Fibroblast of peridontal ligament (primary cell): Measurements from ENCODE around the gene HSPBP1.
"Not testable (repeated sequence)": the region's sequence is repeated elsewhere in the genome, so short reads cannot be mapped to it uniquely, and the experiment has no call there.

Experiments used
- DNase-seq: peaks from one replicate; pipeline ENCODE4 v3.0.0-alpha.2; 2010; ENCODE audit errors: extremely low read depth

Gene HSPBP1

GRCh38 chr19:55239004-55239403, 40.9 kb downstream of the HSPBP1 start:
- no peak for DNase-seq

GRCh38 chr19:55238030-55238429, 41.9 kb downstream of the HSPBP1 start:
- DNase-seq, result no peak

- DNase-seq, result no peak
Observed at GRCh38 chr19:55232986-55233385, 46.9 kb downstream of the HSPBP1 start.

- no peak for DNase-seq
Observed at GRCh38 chr19:55232286-55232602, 47.7 kb downstream of the HSPBP1 start.

GRCh38 chr19:55231391-55232285, 48.3 kb downstream of the HSPBP1 start:
- DNase-seq, result no peak

- DNase-seq, result no peak
Observed at GRCh38 chr19:55230780-55231179, 49.1 kb downstream of the HSPBP1 start.

GRCh38 chr19:55230329-55230728, 49.6 kb downstream of the HSPBP1 start:
- no peak for DNase-seq

GRCh38 chr19:55229789-55230182, 50.1 kb downstream of the HSPBP1 start:
- DNase-seq, result no peak

- no peak for DNase-seq
Observed at GRCh38 chr19:55229145-55229788, 50.6 kb downstream of the HSPBP1 start.

- DNase-seq, result no peak
Observed at GRCh38 chr19:55228403-55229031, 51.4 kb downstream of the HSPBP1 start, which contains the start of gene TMEM86B. Gene TMEM86B, minus strand, starts transcription at chr19:55228763. Its CDS starts 22 bp downstream, at chr19:55228741.

GRCh38 chr19:55228015-55228391, 51.9 kb downstream of the HSPBP1 start:
- no peak for DNase-seq

GRCh38 chr19:55227241-55228014, 52.5 kb downstream of the HSPBP1 start:
- DNase-seq, result no peak

GRCh38 chr19:55226788-55227187, 53.1 kb downstream of the HSPBP1 start:
- DNase-seq, result no peak

GRCh38 chr19:55226273-55226672, 53.6 kb downstream of the HSPBP1 start:
- no peak for DNase-seq

GRCh38 chr19:55225415-55225958, 54.4 kb downstream of the HSPBP1 start:
- no peak for DNase-seq

GRCh38 chr19:55224679-55225414, 55.1 kb downstream of the HSPBP1 start:
- DNase-seq, result not testable (repeated sequence)

GRCh38 chr19:55224038-55224665, 55.8 kb downstream of the HSPBP1 start:
- DNase-seq, result no peak

GRCh38 chr19:55223291-55224037, 56.4 kb downstream of the HSPBP1 start:
- no peak for DNase-seq

- no peak for DNase-seq
Observed at GRCh38 chr19:55220525-55220924, 59.4 kb downstream of the HSPBP1 start.
